ENCODE data around the gene GRAMD1A. TPM values are rescaled to one million over a fixed set of nuclear protein-coding genes. Genes with fewer than 3 reads are reported as not detected.

GRAMD1A gene
- total RNA-seq, 1 experiment from 2014 or later, result 75.4 TPM

GRCh38 chr19:35027009-35027408 lies 26.9 kb downstream of the GRAMD1A start:
- RAD21 ChIA-PET (ENCODE audit: low non-redundant PET in 1 of 2, low total read pairs in 2 of 2, uncharacterized antibody in 2 of 2, unreplicated experiment in 2 of 2), result no interaction called here
- CTCF ChIA-PET, result interaction anchor here (1.9 kb wide), 1 partner anchor 17 kb away, joined by 5 read pairs; no protein-coding TSS in a partner anchor
- no peak overlapping the region for H3K27ac ChIP-seq (ENCODE audit: low read depth, low read length)
- TF ChIP-seq ATF3 (IDR thresholded peaks at IDR 0.05) (no peak), EZH2phosphoT487 (IDR thresholded peaks at IDR 0.05; ENCODE audit: borderline replicate concordance) (no peak), TCF7L2 (IDR thresholded peaks at IDR 0.05; ENCODE audit: borderline replicate concordance, extremely low read depth, insufficient read depth, insufficient read length) (no peak), EZH2 (IDR thresholded peaks at IDR 0.05) (no peak)
- no TSS peak for BruUV-seq (replicated peaks)
- H3K27me3 ChIP-seq (ENCODE audit: insufficient read depth, low read length), result no peaks in the 10 kb centered on the region
- no peaks in the 10 kb centered on the region for H3K9me3 ChIP-seq (ENCODE audit: control insufficient read depth in 1 of 2, insufficient read depth in 1 of 2, low read depth in 1 of 2, low read length in 2 of 2)
- DNase-seq (ENCODE audit: low read depth, low spot score) (no peak), ATAC-seq (no peak)
- no peaks in the 10 kb centered on the region for H3K79me2 ChIP-seq (ENCODE audit: insufficient read depth, low read length)
- no peak overlapping the region for H3K4me2 ChIP-seq (ENCODE audit: low read length)
- peaks cover 9 to 15% of the 10 kb centered on the region in 2 experiments; a peak in 3 of 4 replicates for H3K36me3 ChIP-seq (ENCODE audit: control insufficient read depth in 1 of 2, insufficient read depth in 2 of 2, low read length in 2 of 2)
- H4K20me1 ChIP-seq (ENCODE audit: insufficient read depth), result no peaks in the 10 kb centered on the region
- intact Hi-C loops (cut with micrococcal nuclease), result no loop called here
- no peaks in the 10 kb centered on the region for H3K9me2 ChIP-seq (ENCODE audit: insufficient read depth)
- H3K4me3 ChIP-seq (replicated peaks in 1 of 2; ENCODE audit: low read depth in 1 of 2, low read length in 2 of 2), result no peak overlapping the region
- POLR2A ChIA-PET, result no interaction called here
- H2AFZ ChIP-seq (ENCODE audit: low read depth, low read length, poor library complexity, severe bottlenecking), result no peak overlapping the region
- H3K4me1 ChIP-seq (ENCODE audit: control insufficient read depth in 1 of 2, insufficient read depth in 2 of 2, low read length in 2 of 2), result peaks cover 9 to 27% of the 10 kb centered on the region in 2 experiments; a peak in 3 of 4 replicates
- H3K9ac ChIP-seq (ENCODE audit: low read length), result no peak overlapping the region

GRCh38 chr19:35027851-35028599 lies 27.9 kb downstream of the GRAMD1A start:
- no peaks in the 10 kb centered on the region for H3K79me2 ChIP-seq (ENCODE audit: insufficient read depth, low read length)
- no peak for DNase-seq (ENCODE audit: low read depth, low spot score)
- intact Hi-C loops (cut with micrococcal nuclease), result no loop called here
- no peak for TF ChIP-seq ZFX (IDR thresholded peaks at IDR 0.05)
- TF ChIP-seq CTCF (IDR thresholded peaks at IDR 0.05 in 2 of 3, conservative IDR thresholded peaks at IDR 0.05 in 1 of 3; ENCODE audit: borderline replicate concordance in 1 of 3, insufficient read depth in 1 of 3, low read depth in 2 of 3, low read length in 2 of 3), result no peak
- TF ChIP-seq ZBTB33 (IDR thresholded peaks at IDR 0.05; ENCODE audit: extremely low read depth, insufficient replicate concordance, low read length), result no peak
- TF ChIP-seq ATF3 (IDR thresholded peaks at IDR 0.05), result no peak
- TF ChIP-seq CEBPB (IDR thresholded peaks at IDR 0.05; ENCODE audit: low read depth), result no peak
- no peak for TF ChIP-seq EGR1 (IDR thresholded peaks at IDR 0.05; ENCODE audit: low read depth)
- no peak for TF ChIP-seq FOSL1 (IDR thresholded peaks at IDR 0.05; ENCODE audit: low read depth)
- no peak for TF ChIP-seq CBX3 (IDR thresholded peaks at IDR 0.05; ENCODE audit: low read depth)
- TF ChIP-seq TCF7L2 (IDR thresholded peaks at IDR 0.05; ENCODE audit: borderline replicate concordance, extremely low read depth, insufficient read depth, insufficient read length), result no peak
- TF ChIP-seq SIN3A (IDR thresholded peaks at IDR 0.05; ENCODE audit: low read depth), result no peak
- TF ChIP-seq RAD21 (IDR thresholded peaks at IDR 0.05; ENCODE audit: low read depth), result no peak
- no peak for TF ChIP-seq SRF (IDR thresholded peaks at IDR 0.05; ENCODE audit: low read depth)
- no peak for TF ChIP-seq EZH2phosphoT487 (IDR thresholded peaks at IDR 0.05; ENCODE audit: borderline replicate concordance)
- no peak for TF ChIP-seq JUND (IDR thresholded peaks at IDR 0.05)

More at GRCh38 chr19:35027851-35028599, 27.9 kb downstream of the GRAMD1A start:
- no TSS peak for BruUV-seq (replicated peaks)
- Histone ChIP-seq H3K9ac (ENCODE audit: low read length) (no peak overlapping the region), H3K9me2 (ENCODE audit: insufficient read depth) (no peaks in the 10 kb centered on the region), H3K27ac (ENCODE audit: low read depth, low read length) (peak overlapping the region; percentile 0; the same call in 1 of the 2 replicates), H3K4me2 (ENCODE audit: low read length) (no peak overlapping the region), H3K9me3 (ENCODE audit: control insufficient read depth in 1 of 2, insufficient read depth in 1 of 2, low read depth in 1 of 2, low read length in 2 of 2) (no peaks in the 10 kb centered on the region), H3K4me1 (ENCODE audit: control insufficient read depth in 1 of 2, insufficient read depth in 2 of 2, low read length in 2 of 2) (peaks cover 9 to 27% of the 10 kb centered on the region in 2 experiments; a peak in 3 of 4 replicates), H3K36me3 (ENCODE audit: control insufficient read depth in 1 of 2, insufficient read depth in 2 of 2, low read length in 2 of 2) (peaks cover 6 to 15% of the 10 kb centered on the region in 2 experiments; a peak in 3 of 4 replicates), H4K20me1 (ENCODE audit: insufficient read depth) (no peaks in the 10 kb centered on the region), H3K27me3 (ENCODE audit: insufficient read depth, low read length) (no peaks in the 10 kb centered on the region), H2AFZ (ENCODE audit: low read depth, low read length, poor library complexity, severe bottlenecking) (no peak overlapping the region), H3K4me3 (replicated peaks in 1 of 2; ENCODE audit: low read depth in 1 of 2, low read length in 2 of 2) (no peak overlapping the region)
- CTCF ChIA-PET, result interaction anchor here (1.9 kb wide), 1 partner anchor 16 kb away, joined by 5 read pairs; no protein-coding TSS in a partner anchor
- RAD21 ChIA-PET (ENCODE audit: low non-redundant PET in 1 of 2, low total read pairs in 2 of 2, uncharacterized antibody in 2 of 2, unreplicated experiment in 2 of 2), result no interaction called here
- POLR2A ChIA-PET, result interaction anchor here (0.5 kb wide), 1 partner anchor 124 kb away, joined by 3 read pairs; no protein-coding TSS in a partner anchor
- no peak for ATAC-seq
